Calu3 (cell line): ENCODE data around the gene ARL4A. TPM values are rescaled to one million over a fixed set of nuclear protein-coding genes. Genes with fewer than 3 reads are reported as not detected.
A peak's percentile ranks its signal among the peaks of the same experiment; 100 is the strongest.
"Not testable (repeated sequence)": the region's sequence is repeated elsewhere in the genome, so short reads cannot be mapped to it uniquely, and the experiment has no call there.

Experiments used
- BruUV-seq: library from RNA; stranded (reverse); fragments of 400-500 nt; replicated peaks from 2 replicates; lab custom pipeline; 2021; lab: Mats Ljungman, UMichigan
- CTCF ChIA-PET: fragments of 300-600 bp; sonication (Branson Sonifier 250); formaldehyde crosslinking; loops from one replicate; lab custom pipeline; 2022; ENCODE audit warnings: antibody characterized with exemption; lab: Charles Lee
- DNase-seq: peaks from one replicate; pipeline ENCODE4 v3.0.0; 2022
- H3K27ac Mint-ChIP-seq: one replicate; pipeline ENCODE4 v1.8.0; 2022; ENCODE audit warnings: mixed read lengths; ENCODE audit not compliant: unreplicated experiment
- H3K27me3 Mint-ChIP-seq: one replicate; pipeline ENCODE4 v1.8.0; 2022; ENCODE audit warnings: mixed read lengths; ENCODE audit not compliant: unreplicated experiment
- H3K36me3 Mint-ChIP-seq: one replicate; pipeline ENCODE4 v1.8.0; 2022; ENCODE audit warnings: mild to moderate bottlenecking, moderate library complexity, mixed read lengths; ENCODE audit not compliant: insufficient read depth, unreplicated experiment
- H3K4me1 Mint-ChIP-seq: one replicate; pipeline ENCODE4 v1.8.0; 2022; ENCODE audit warnings: mild to moderate bottlenecking, low read depth, mixed read lengths; ENCODE audit not compliant: unreplicated experiment
- H3K4me3 Mint-ChIP-seq: one replicate; pipeline ENCODE4 v1.8.0; 2022; ENCODE audit warnings: mild to moderate bottlenecking, low read depth, moderate library complexity, mixed read lengths; ENCODE audit not compliant: unreplicated experiment
- H3K9me3 Mint-ChIP-seq: one replicate; pipeline ENCODE4 v1.8.0; 2022; ENCODE audit warnings: low read depth, mixed read lengths; ENCODE audit not compliant: unreplicated experiment
- CTCF ChIP-seq: fragments of 200-600 bp; IDR thresholded peaks from one replicate; pipeline ENCODE4 v1.8.0; 2022; ENCODE audit warnings: antibody characterized with exemption; ENCODE audit not compliant: unreplicated experiment
- intact Hi-C: fragments of 100-400 bp; cut with micrococcal nuclease; formaldehyde crosslinking; loops from one replicate; pipeline ENCODE4 v1.10.0; 2022; ENCODE audit not compliant: unreplicated experiment
- total RNA-seq: library from RNA; stranded (reverse); gene quantifications from 2 replicates; pipeline ENCODE4 v1.2.3, GENCODE V29; 2022

Gene ARL4A
- total RNA-seq, 1 experiment from 2014 or later, result 31.9 TPM

GRCh38 chr7:12643644-12644043 lies 43.8 kb upstream of the ARL4A start:
- H3K9me3 Mint-ChIP-seq, result no peaks in the 10 kb centered on the region
- no peak for DNase-seq
- H3K4me1 Mint-ChIP-seq, result peaks cover 26% of the 10 kb centered on the region
- no peaks in the 10 kb centered on the region for H3K27me3 Mint-ChIP-seq
- no peak for TF ChIP-seq CTCF
- no peak overlapping the region for H3K4me3 Mint-ChIP-seq
- no peak overlapping the region for H3K27ac Mint-ChIP-seq
- intact Hi-C loops, result no loop called here
- CTCF ChIA-PET, result no interaction called here
- H3K36me3 Mint-ChIP-seq, result peaks cover 6% of the 10 kb centered on the region
- BruUV-seq, result no TSS peak

- not testable (repeated sequence) for H3K27me3 Mint-ChIP-seq, H3K9me3 Mint-ChIP-seq, DNase-seq, H3K27ac Mint-ChIP-seq, H3K4me3 Mint-ChIP-seq, BruUV-seq
- H3K36me3 Mint-ChIP-seq, result peaks cover 21% of the 10 kb centered on the region
- peaks cover 42% of the 10 kb centered on the region for H3K4me1 Mint-ChIP-seq
- CTCF ChIA-PET, result interaction anchor here (0.7 kb wide), 1 partner anchor 1104 kb away, joined by 5 read pairs; no protein-coding TSS in a partner anchor
- intact Hi-C loops, result loop anchor here (5.0 kb wide), 1 partner anchor 157 kb away; no protein-coding TSS in a partner anchor
These were observed 42.2 kb upstream of the ARL4A start for GRCh38 chr7:12645212-12645611.

- H3K36me3 Mint-ChIP-seq, result peaks cover 22% of the 10 kb centered on the region
- H3K9me3 Mint-ChIP-seq, result no peaks in the 10 kb centered on the region
- peaks cover 51% of the 10 kb centered on the region for H3K4me1 Mint-ChIP-seq
- H3K4me3 Mint-ChIP-seq, result no peak overlapping the region
- BruUV-seq, result no TSS peak
- intact Hi-C loops, result loop anchor here (2.0 to 5.0 kb wide), 2 partner anchors 41 to 156 kb away; partner anchors contain the start of gene ARL4A
- no peak overlapping the region for H3K27ac Mint-ChIP-seq
- H3K27me3 Mint-ChIP-seq, result no peaks in the 10 kb centered on the region
- no peak for DNase-seq
- CTCF ChIA-PET, result interaction anchor here (0.6 to 1.2 kb wide), 2 partner anchors 22 to 40 kb away, joined by 4 to 7 read pairs; no protein-coding TSS in a partner anchor
- no peak for TF ChIP-seq CTCF
These were observed 41.3 kb upstream of the ARL4A start for GRCh38 chr7:12646139-12646538.

- intact Hi-C loops, result loop anchor here (2.0 to 5.0 kb wide), 2 partner anchors 39 to 155 kb away; partner anchors contain the start of gene ARL4A
- H3K27ac Mint-ChIP-seq, result peak overlapping the region; percentile 81
- peak; percentile 81 for DNase-seq
- peaks cover 26% of the 10 kb centered on the region for H3K36me3 Mint-ChIP-seq
- no peak for TF ChIP-seq CTCF
- H3K9me3 Mint-ChIP-seq, result no peaks in the 10 kb centered on the region
- no TSS peak for BruUV-seq
- H3K27me3 Mint-ChIP-seq, result no peaks in the 10 kb centered on the region
- peaks cover 60% of the 10 kb centered on the region for H3K4me1 Mint-ChIP-seq
- H3K4me3 Mint-ChIP-seq, result no peak overlapping the region
- CTCF ChIA-PET, result interaction anchor here (0.9 to 2.0 kb wide), 3 partner anchors 8 to 468 kb away, joined by 3 to 17 read pairs (median 4); partner anchors contain the start of gene ARL4A
These were observed 39.8 kb upstream of the ARL4A start for GRCh38 chr7:12647364-12648219.
